HG03103 (cell line): Measurements from ENCODE around the gene SYNGR1.
"Not testable (repeated sequence)": the region's sequence is repeated elsewhere in the genome, so short reads cannot be mapped to it uniquely, and the experiment has no call there.

Experiments
- ATAC-seq: cut with Tn5 transposase; IDR thresholded peaks from one replicate; pipeline ENCODE4 v1.9.1; 2021; ENCODE audit warnings: low read depth; ENCODE audit not compliant: unreplicated experiment

SYNGR1 gene

DNA sequence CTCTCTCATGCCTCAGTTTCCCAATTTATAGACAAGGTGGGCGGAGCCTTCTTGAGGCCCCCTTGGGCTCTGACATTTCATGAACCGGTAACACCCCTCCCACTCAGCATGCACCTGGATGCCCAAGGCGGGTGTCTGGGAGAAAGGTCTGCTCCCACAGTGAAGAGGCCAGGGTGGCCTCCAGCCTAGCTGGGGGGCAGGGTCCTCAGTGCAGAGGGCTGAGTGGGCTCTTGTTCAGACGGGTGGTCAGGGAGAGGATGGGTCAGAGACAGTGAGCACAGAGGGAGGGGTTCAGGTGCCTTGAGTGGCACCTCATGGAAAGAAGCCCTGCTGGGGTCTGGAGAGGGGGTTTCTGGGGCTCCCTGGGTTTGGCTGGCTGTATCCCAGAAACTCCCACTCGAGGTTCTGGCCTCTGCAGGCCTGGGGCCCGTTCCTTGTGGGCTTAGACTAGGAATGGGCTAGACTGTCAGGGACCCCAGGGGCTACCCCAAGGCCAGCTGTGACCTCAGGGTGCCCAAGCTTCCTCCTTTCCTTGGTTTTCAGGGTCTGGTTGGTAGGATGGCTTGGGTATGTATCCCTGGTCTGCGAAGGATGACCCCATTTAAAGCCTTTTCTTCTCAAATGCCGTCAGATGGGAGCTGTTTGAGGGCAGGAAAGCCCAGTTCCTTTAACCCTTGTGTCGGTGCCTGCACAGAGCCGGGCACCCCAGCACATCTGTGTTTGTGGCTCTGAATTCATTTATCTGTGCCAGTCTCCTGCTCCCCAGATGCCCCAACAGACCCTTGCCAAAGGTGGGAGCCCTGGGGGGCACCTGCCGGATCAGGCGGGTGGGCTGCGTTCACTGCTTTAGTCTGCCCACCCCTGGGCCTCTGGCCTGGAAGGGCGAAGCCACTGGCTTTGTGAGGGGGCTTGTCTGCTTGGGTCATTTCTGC is 1.2 kb downstream of the SYNGR1 start:
- ATAC-seq: no peak

DNA sequence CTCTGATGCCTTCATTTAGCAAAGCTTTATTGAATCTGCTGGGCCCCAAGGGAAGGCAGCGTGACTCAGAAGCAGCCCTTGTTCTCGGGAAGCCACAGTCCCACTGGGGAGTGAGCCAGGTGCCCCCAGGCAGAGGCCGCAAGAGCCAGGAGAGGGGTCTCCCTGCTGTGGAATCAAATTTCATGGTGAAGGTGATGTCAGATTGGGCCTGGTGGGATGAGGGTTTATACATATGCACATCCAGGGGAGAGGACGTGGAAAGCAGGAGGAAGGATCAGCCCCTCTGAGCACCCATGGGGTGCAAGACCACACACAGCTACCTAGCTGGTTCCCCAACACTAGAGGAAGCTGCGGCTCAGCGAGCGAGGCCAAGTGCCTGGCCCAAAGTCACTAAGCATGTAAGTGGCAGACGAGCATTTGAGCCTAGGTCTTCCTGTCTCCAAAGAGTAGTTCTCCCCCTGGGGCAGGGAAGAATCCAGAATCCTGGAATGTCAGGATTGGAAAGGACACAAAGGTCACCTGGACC is 2.0 kb downstream of the SYNGR1 start:
- ATAC-seq: no peak

DNA sequence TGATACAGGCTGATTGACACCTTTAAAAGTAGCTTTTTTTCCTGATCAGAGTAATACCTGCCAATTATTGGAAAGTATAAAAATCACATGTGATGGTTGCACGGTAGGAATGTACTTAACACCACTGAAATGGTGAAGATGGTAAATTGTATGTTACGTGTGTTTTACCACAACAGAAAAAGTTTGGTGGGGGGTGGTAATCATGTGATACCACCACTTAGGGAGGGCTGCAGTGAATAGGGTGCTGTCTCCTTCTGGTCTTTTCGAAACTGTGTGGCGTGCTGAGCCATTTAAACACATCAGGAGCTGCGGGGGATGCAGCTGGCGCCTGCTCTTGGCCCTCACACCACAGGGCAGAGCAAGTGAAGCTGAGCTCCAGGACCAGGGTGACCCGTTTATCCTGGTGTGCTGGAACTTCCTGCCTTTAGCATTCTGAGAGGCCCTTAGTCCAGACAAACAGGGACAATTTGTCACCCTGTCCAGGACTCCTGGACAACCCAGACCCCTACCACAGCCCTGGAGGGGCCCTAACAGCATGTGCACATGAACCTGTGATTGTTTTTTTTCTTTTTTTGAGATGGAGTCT is 2.6 kb downstream of the SYNGR1 start:
- no peak for ATAC-seq

DNA sequence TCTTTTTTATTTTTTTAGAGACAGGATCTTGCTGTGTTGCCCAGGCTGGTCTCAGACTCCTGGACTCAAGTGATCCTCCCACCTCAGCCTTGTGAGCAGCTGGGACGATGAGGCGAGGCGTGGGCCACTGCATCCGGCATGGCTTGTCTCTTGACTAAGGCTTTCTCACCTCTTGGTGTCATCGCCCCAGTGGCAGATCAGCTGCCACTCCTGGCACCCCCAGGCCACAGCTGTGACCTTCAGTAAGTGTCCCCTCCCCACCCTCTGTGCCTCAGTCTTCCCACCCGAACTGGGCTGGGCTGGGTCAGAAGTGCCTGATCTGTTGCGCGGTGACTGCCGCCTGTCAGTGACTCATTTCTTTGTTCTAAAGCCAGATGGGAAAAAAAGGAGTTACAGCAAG is 3.6 kb downstream of the SYNGR1 start:
- no peak for ATAC-seq

DNA sequence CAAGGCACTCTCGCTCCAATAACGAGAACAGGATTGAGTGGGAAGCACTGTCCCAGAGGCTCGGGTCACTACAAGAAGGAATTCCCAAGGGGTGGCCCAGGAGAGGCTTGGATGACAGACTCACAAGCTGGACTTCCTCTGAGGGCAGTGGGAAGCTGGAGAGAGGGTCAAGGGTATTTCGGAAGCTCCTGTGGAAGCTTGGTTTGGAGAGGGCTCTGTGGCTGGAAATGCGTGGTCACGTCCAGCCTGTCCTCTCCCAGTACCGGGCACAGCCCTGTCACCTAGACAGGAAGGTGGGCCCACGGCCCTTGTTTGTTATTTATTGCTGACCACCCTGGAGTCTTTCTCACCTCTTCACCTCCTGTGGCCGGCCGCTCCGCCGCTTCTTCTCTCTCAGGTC is 5.3 kb downstream of the SYNGR1 start:
- no peak for ATAC-seq

DNA sequence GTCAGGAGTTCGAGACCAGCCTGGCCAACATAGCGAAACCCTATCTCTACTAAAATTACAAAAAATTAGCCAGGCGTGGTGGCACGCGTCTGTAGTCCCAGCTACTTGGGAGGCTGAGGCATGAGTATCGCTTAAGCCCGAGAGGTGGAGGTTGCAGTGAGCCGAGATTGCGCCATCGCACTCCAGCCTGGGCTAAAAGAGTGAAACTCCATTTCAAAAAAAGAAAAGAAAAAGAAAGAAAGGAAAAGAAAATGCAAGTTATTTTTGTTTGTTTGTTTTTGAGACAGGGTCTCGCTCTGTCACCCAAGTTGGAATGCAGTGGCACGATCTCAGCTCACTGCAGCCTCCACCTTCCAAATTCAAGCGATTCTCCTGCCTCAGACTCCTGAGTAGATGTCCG is 6.0 kb downstream of the SYNGR1 start:
- not testable (repeated sequence) for ATAC-seq

DNA sequence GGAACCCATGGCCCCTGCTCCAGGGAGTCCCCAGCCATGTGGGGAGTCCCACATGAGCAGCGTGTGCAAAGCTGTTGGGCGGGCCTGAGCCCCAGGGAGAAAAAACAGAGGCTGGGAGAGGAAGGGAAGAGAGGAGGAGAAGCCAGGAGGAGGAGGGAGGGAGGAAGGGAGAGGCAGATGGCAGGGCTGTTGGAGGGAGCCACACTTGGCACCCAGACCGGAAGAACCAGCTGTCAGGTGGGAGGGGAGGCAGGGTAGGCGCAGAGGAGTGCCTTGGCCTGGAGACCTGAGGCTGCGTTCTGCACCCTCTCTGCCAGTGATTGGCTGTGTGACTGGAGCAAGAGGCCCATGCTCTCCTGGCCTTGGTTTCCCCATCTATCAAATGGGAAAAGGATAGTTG is 6.7 kb downstream of the SYNGR1 start:
- no peak for ATAC-seq

- ATAC-seq: not testable (repeated sequence)
Observed at GRCh38 chr22:39357110-39358108, 7.6 kb downstream of the SYNGR1 start.

DNA sequence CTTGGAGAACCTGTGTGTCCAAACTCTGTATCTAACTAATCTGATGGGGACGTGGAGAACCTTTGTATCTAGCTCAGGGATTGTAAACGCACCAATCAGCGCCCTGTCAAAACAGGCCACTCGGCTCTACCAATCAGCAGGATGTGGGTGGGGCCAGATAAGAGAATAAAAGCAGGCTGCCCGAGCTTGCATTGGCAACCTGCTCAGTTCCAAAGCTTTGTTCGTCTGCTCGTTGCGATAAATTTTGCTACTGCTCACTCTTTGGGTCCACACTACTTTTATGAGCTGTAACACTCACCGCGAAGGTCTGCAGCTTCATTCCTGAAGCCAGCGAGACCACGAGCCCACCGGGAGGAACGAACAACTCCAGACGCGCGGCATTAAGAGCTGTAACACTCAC is 8.4 kb downstream of the SYNGR1 start:
- not testable (repeated sequence) for ATAC-seq

- no peak for ATAC-seq
Observed at GRCh38 chr22:39359659-39360195, 9.9 kb downstream of the SYNGR1 start.

- no peak for ATAC-seq
Observed at GRCh38 chr22:39360242-39360641, 10.5 kb downstream of the SYNGR1 start.

GRCh38 chr22:39360674-39361413 is 11.1 kb downstream of the SYNGR1 start:
- ATAC-seq: no peak

GRCh38 chr22:39361496-39361895 is 11.7 kb downstream of the SYNGR1 start:
- ATAC-seq: no peak

DNA sequence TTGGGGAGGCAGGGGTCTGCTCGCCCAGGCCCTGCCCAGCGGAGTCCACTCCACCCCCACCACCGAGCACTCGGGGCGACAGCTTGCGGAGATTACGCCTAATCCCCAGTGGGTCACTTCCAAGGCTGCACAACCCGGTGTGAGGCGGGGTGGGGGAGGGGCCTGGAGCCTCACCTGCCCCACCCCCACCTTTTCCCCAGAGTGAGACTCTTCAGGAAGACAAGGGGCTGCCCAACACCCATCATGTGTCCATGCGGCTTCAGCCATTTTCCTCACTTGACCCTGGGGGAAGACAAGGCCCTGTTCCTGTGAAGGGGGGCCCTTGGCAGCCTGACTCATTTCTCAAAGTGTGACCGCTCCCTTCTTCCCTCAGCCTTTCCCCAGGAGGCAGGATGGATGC is 12.5 kb downstream of the SYNGR1 start:
- no peak for ATAC-seq

GRCh38 chr22:39362932-39363331 is 13.1 kb downstream of the SYNGR1 start:
- no peak for ATAC-seq

DNA sequence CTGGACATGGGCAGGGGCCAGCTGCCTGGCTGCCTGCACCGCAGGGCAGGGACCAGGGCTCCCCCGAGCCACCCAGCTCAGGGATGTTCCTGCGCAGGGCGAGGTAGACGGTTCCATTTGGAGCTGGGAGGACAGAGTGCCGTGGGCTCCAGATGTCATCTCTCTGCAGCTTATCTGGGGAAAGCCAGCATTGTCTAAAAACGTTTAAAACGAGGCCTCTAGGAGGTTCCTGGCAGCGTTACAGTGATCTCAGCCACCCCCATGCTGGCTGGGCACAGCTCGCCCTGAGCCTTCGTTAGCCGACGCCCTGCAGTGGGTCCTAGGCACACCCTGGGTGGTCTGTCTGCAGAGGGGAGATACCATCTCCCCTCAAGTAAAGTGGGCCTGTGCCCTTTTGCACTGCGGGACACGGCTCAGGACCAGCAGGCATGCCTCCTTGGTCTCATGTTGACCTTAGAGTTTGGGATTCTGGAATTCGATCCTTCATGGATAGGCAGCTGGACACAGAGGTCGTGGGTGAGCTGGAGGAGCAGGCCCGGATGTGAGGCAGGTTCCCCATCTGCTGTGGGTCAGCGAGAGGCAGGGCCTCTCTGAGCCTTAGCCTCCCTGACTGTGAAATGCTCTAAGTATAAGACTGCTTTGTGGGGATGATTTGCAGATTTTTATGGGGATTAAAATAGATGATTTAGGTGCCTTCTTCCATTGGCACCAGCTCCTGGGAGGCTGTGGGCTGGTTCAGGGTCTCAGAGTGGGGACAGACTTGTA is 14.1 kb downstream of the SYNGR1 start:
- ATAC-seq: no peak

DNA sequence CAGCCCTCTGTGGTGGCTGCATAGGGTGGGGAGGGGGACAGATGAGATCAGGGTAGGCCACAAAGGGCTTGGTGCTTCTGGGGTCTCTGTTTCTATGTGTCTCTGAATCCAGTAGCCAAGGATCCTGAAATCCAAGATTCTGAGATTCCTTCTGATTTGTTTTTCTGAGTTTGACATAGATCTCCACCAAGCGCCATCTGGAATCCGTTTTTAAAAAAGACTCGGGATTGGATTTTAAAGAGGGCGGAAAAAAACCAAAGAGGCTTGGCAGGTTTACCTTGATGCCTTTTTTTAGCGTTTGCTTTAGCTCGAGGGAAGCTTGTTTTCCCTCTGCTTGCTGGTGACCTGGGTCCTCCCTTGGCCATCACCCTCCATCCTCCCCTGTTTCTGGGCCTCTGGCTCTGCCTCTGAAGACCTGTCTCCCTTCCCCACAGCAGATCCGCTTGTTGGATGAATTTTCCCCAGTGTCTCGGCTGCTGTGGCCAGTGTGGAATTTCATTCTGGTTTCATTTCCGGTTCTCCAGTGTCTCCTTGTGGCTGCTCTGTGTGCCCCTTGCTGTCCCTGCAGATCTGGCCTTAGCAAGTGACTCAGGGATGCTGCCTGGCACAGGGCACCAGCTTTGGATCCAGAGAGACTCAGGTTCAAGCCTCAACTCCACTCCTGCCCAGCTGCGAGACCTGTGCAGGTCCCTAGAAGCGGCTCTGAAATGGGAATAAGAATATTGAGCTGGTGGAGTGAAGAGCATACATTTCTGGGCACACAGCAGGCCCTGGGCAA is 15.1 kb downstream of the SYNGR1 start:
- no peak for ATAC-seq

GRCh38 chr22:39365492-39365780 is 15.6 kb downstream of the SYNGR1 start:
- ATAC-seq: no peak
